ACC112 (cell line): ENCODE data around the gene LRRFIP2.

Source experiments
- H2AFZ ChIP-seq: fragments of 200-600 bp; sonication (generic); one replicate; pipeline ENCODE4 v1.6.0; 2017; ENCODE audit warnings: antibody characterized with exemption, low read length; ENCODE audit not compliant: unreplicated experiment
- H3K27ac ChIP-seq: fragments of 200-600 bp; sonication (generic); 2 replicates; pipeline ENCODE4 v1.5.1; 2014; ENCODE audit warnings: low read depth, mild to moderate bottlenecking, antibody characterized with exemption, low read length, moderate library complexity
- H3K27me3 ChIP-seq: fragments of 200-600 bp; sonication (generic); 2 replicates; pipeline ENCODE4 v1.6.1; 2014; ENCODE audit warnings: mild to moderate bottlenecking, antibody characterized with exemption, low read length, moderate library complexity, mixed read lengths; ENCODE audit not compliant: insufficient read depth
- H3K36me3 ChIP-seq: fragments of 200-600 bp; sonication (generic); 2 replicates; pipeline ENCODE4 v1.6.1; 2016; ENCODE audit warnings: mild to moderate bottlenecking, antibody characterized with exemption, low read length, moderate library complexity, mixed read lengths; ENCODE audit not compliant: insufficient read depth
- H3K4me1 ChIP-seq: fragments of 200-600 bp; sonication (generic); one replicate; pipeline ENCODE4 v1.6.1; 2016; ENCODE audit warnings: low read length, mixed read lengths; ENCODE audit not compliant: insufficient read depth, unreplicated experiment, control insufficient read depth
- H3K4me3 ChIP-seq: fragments of 200-600 bp; sonication (generic); 2 replicates; pipeline ENCODE4 v1.5.1; 2014; ENCODE audit warnings: mild to moderate bottlenecking, low read depth, low read length
- H3K79me2 ChIP-seq: fragments of 200-600 bp; sonication (generic); one replicate; pipeline ENCODE4 v1.6.0; 2016; ENCODE audit warnings: low read length; ENCODE audit not compliant: control insufficient read depth, unreplicated experiment, insufficient read depth

The LRRFIP2 gene

GRCh38 chr3:37190667-37191066, 16.3 kb upstream of the LRRFIP2 start:
- Histone ChIP-seq H3K27me3 (no peaks in the 10 kb centered on the region), H2AFZ (no peak overlapping the region), H3K27ac (no peak overlapping the region), H3K36me3 (no peaks in the 10 kb centered on the region), H3K4me1 (no peaks in the 10 kb centered on the region), H3K79me2 (no peaks in the 10 kb centered on the region), H3K4me3 (no peak overlapping the region)

- H3K36me3 ChIP-seq: no peaks in the 10 kb centered on the region
- no peaks in the 10 kb centered on the region for H3K27me3 ChIP-seq
- peaks cover 4% of the 10 kb centered on the region for H3K4me1 ChIP-seq
- no peak overlapping the region for H3K4me3 ChIP-seq
- H3K79me2 ChIP-seq: no peaks in the 10 kb centered on the region
- no peak overlapping the region for H3K27ac ChIP-seq
- no peak overlapping the region for H2AFZ ChIP-seq
Measured at GRCh38 chr3:37189109-37189508, 14.7 kb upstream of the LRRFIP2 start.

GRCh38 chr3:37183976-37184375, 9.6 kb upstream of the LRRFIP2 start:
- H3K27ac ChIP-seq: peak overlapping the region; percentile 94

GRCh38 chr3:37183375-37183831, 9.0 kb upstream of the LRRFIP2 start:
- H3K27ac ChIP-seq: peak overlapping the region; percentile 94
- H2AFZ ChIP-seq: peak overlapping the region; percentile 70
- H3K4me3 ChIP-seq: peak overlapping the region; percentile 57
- H3K36me3 ChIP-seq: no peaks in the 10 kb centered on the region
- H3K27me3 ChIP-seq: no peaks in the 10 kb centered on the region
- H3K79me2 ChIP-seq: peaks cover 16% of the 10 kb centered on the region
- H3K4me1 ChIP-seq: peaks cover 23% of the 10 kb centered on the region

More at GRCh38 chr3:37183976-37184375, 9.6 kb upstream of the LRRFIP2 start:
- Histone ChIP-seq H3K4me3 (peak overlapping the region; percentile 57), H3K4me1 (peaks cover 23% of the 10 kb centered on the region), H3K27me3 (no peaks in the 10 kb centered on the region), H3K36me3 (no peaks in the 10 kb centered on the region), H3K79me2 (peaks cover 11% of the 10 kb centered on the region), H2AFZ (peak overlapping the region; percentile 70)

- peak overlapping the region; percentile 70 for H2AFZ ChIP-seq
- H3K36me3 ChIP-seq: no peaks in the 10 kb centered on the region
- H3K27ac ChIP-seq: peak overlapping the region; percentile 94
- H3K4me1 ChIP-seq: peaks cover 27% of the 10 kb centered on the region
- no peaks in the 10 kb centered on the region for H3K27me3 ChIP-seq
- H3K4me3 ChIP-seq: peak overlapping the region; percentile 4; the same call in 1 of the 2 replicates
- peaks cover 22% of the 10 kb centered on the region for H3K79me2 ChIP-seq
Measured at GRCh38 chr3:37182816-37183215, 8.4 kb upstream of the LRRFIP2 start.

- Histone ChIP-seq H3K27ac (peak overlapping the region; percentile 94), H3K36me3 (no peaks in the 10 kb centered on the region), H3K27me3 (no peaks in the 10 kb centered on the region), H2AFZ (no peak overlapping the region), H3K4me3 (no peak overlapping the region), H3K4me1 (peaks cover 34% of the 10 kb centered on the region), H3K79me2 (peaks cover 33% of the 10 kb centered on the region)
Measured at GRCh38 chr3:37181756-37182155, 7.4 kb upstream of the LRRFIP2 start.

GRCh38 chr3:37179144-37179967, 5.0 kb upstream of the LRRFIP2 start:
- Histone ChIP-seq H3K4me3 (no peak overlapping the region), H3K27ac (no peak overlapping the region), H3K4me1 (peaks cover 33% of the 10 kb centered on the region), H3K27me3 (no peaks in the 10 kb centered on the region), H3K36me3 (no peaks in the 10 kb centered on the region), H3K79me2 (peaks cover 50% of the 10 kb centered on the region), H2AFZ (no peak overlapping the region)

GRCh38 chr3:37173806-37174205, 576 bp downstream of the LRRFIP2 start:
- no peaks in the 10 kb centered on the region for H3K27me3 ChIP-seq
- H3K36me3 ChIP-seq: peaks cover 14% of the 10 kb centered on the region; the same call in 1 of the 2 replicates
- peak overlapping the region; percentile 87 for H3K27ac ChIP-seq
- H2AFZ ChIP-seq: no peak overlapping the region
- H3K4me1 ChIP-seq: peaks cover 18% of the 10 kb centered on the region
- H3K4me3 ChIP-seq: peak overlapping the region; percentile 86
- H3K79me2 ChIP-seq: peaks cover 87% of the 10 kb centered on the region

- no peak overlapping the region for H3K27ac ChIP-seq
- no peak overlapping the region for H2AFZ ChIP-seq
- peaks cover 14% of the 10 kb centered on the region; the same call in 1 of the 2 replicates for H3K36me3 ChIP-seq
- H3K4me3 ChIP-seq: no peak overlapping the region
- H3K79me2 ChIP-seq: peaks cover 67% of the 10 kb centered on the region
- H3K4me1 ChIP-seq: peaks cover 7% of the 10 kb centered on the region
- H3K27me3 ChIP-seq: no peaks in the 10 kb centered on the region
Measured at GRCh38 chr3:37171144-37171543, 3.2 kb downstream of the LRRFIP2 start.

- H2AFZ ChIP-seq: no peak overlapping the region
- peaks cover 7% of the 10 kb centered on the region for H3K4me1 ChIP-seq
- no peak overlapping the region for H3K27ac ChIP-seq
- H3K36me3 ChIP-seq: peaks cover 14% of the 10 kb centered on the region; the same call in 1 of the 2 replicates
- no peak overlapping the region for H3K4me3 ChIP-seq
- H3K27me3 ChIP-seq: no peaks in the 10 kb centered on the region
- H3K79me2 ChIP-seq: peaks cover 62% of the 10 kb centered on the region
Measured at GRCh38 chr3:37170513-37170912, 3.9 kb downstream of the LRRFIP2 start.

- Histone ChIP-seq H3K27ac (no peak overlapping the region), H3K4me1 (peaks cover 7% of the 10 kb centered on the region)
Measured at GRCh38 chr3:37170060-37170459, 4.3 kb downstream of the LRRFIP2 start.

More at GRCh38 chr3:37170060-37170459, 4.3 kb downstream of the LRRFIP2 start:
- Histone ChIP-seq H3K36me3 (peaks cover 14% of the 10 kb centered on the region; the same call in 1 of the 2 replicates), H2AFZ (no peak overlapping the region), H3K27me3 (no peaks in the 10 kb centered on the region), H3K4me3 (no peak overlapping the region), H3K79me2 (peaks cover 57% of the 10 kb centered on the region)
